ENCODE measurements around the gene FAM131B. TPM values are rescaled to one million over a fixed set of nuclear protein-coding genes. Genes with fewer than 3 reads are reported as not detected.

The FAM131B gene
- total and polyA plus RNA-seq, 11 donors: 0.15 to 0.79 (median 0.40) TPM

GRCh38 chr7:143345428-143345900 lies 17.0 kb downstream of the FAM131B start:
- Histone ChIP-seq H3K27ac (no peak overlapping the region), H3K4me1 (peaks cover 0 to 10% (median 0%) of the 10 kb centered on the region in 12 donors), H3K4me3 (peak overlapping the region in 5 of 12 donors; percentile 1 to 48 (median 21)), H3K9me3 (no peaks in the 10 kb centered on the region), H3K27me3 (peaks cover 0 to 42% (median 9%) of the 10 kb centered on the region in 9 donors), H3K36me3 (no peaks in the 10 kb centered on the region)
- 4 to 14% (median 7%) methylated on average over 35 of the region's 35 CpGs for WGBS, 4 donors
- ATAC-seq (peak in 3 of 4 donors; percentile 74 to 83 (median 79)), DNase-seq (peak; percentile 28 to 76 (median 46))
- intact Hi-C loops (cut with DNase I): no loop called here
- no peak for TF ChIP-seq POLR2A (IDR thresholded peaks at IDR 0.05)
- TF ChIP-seq CTCF (IDR thresholded peaks at IDR 0.05): peak in 11 of 12 donors; percentile 11 to 54 (median 32)

GRCh38 chr7:143343596-143343995 lies 18.9 kb downstream of the FAM131B start:
- no peak overlapping the region for H3K4me3 ChIP-seq
- no peaks in the 10 kb centered on the region for H3K36me3 ChIP-seq
- DNase-seq: no peak
- intact Hi-C loops (cut with DNase I): no loop called here
- TF ChIP-seq CTCF (IDR thresholded peaks at IDR 0.05) (no peak), POLR2A (IDR thresholded peaks at IDR 0.05) (no peak)
- peaks cover 0 to 10% (median 0%) of the 10 kb centered on the region in 12 donors for H3K4me1 ChIP-seq
- H3K9me3 ChIP-seq: no peaks in the 10 kb centered on the region
- H3K27me3 ChIP-seq: peaks cover 0 to 51% (median 9%) of the 10 kb centered on the region in 9 donors
- no peak overlapping the region for H3K27ac ChIP-seq
- no peak for ATAC-seq
- 79 to 92% (median 91%) methylated on average over 3 of the region's 3 CpGs for WGBS, 4 donors

GRCh38 chr7:143341842-143342241 lies 20.7 kb downstream of the FAM131B start:
- DNase-seq (no peak), ATAC-seq (no peak)
- intact Hi-C loops (cut with DNase I): no loop called here
- Histone ChIP-seq H3K4me3 (no peak overlapping the region), H3K27ac (no peak overlapping the region), H3K4me1 (peaks cover 0 to 10% (median 0%) of the 10 kb centered on the region in 12 donors), H3K27me3 (peaks cover 0 to 59% (median 9%) of the 10 kb centered on the region in 9 donors), H3K9me3 (no peaks in the 10 kb centered on the region), H3K36me3 (no peaks in the 10 kb centered on the region)
- WGBS, 4 donors: 87 to 93% (median 90%) methylated on average over 8 of the region's 8 CpGs
- TF ChIP-seq POLR2A (IDR thresholded peaks at IDR 0.05): no peak
- TF ChIP-seq CTCF (IDR thresholded peaks at IDR 0.05): no peak

- H3K4me3 ChIP-seq: no peak overlapping the region
- H3K36me3 ChIP-seq: no peaks in the 10 kb centered on the region
- TF ChIP-seq CTCF (IDR thresholded peaks at IDR 0.05) (no peak), POLR2A (IDR thresholded peaks at IDR 0.05) (no peak)
- WGBS, 4 donors: 85 to 92% (median 89%) methylated on average over 3 of the region's 3 CpGs
- DNase-seq: no peak
- no peak for ATAC-seq
- no peaks in the 10 kb centered on the region for H3K4me1 ChIP-seq
- no peaks in the 10 kb centered on the region for H3K9me3 ChIP-seq
- no peak overlapping the region for H3K27ac ChIP-seq
- H3K27me3 ChIP-seq: peaks cover 0 to 24% (median 0%) of the 10 kb centered on the region in 9 donors
- intact Hi-C loops (cut with DNase I): no loop called here
These were observed 25.3 kb downstream of the FAM131B start for GRCh38 chr7:143337216-143337615.

Data from heart left ventricle (tissue), 16 donors.